HG03139 (cell line): ENCODE results near the gene TMEM147.
"Not testable (repeated sequence)": the region's sequence is repeated elsewhere in the genome, so short reads cannot be mapped to it uniquely, and the experiment has no call there.

Experiments used
- ATAC-seq: cut with Tn5 transposase; IDR thresholded peaks from one replicate; pipeline ENCODE4 v1.9.1; 2021; ENCODE audit not compliant: unreplicated experiment

The TMEM147 gene

DNA sequence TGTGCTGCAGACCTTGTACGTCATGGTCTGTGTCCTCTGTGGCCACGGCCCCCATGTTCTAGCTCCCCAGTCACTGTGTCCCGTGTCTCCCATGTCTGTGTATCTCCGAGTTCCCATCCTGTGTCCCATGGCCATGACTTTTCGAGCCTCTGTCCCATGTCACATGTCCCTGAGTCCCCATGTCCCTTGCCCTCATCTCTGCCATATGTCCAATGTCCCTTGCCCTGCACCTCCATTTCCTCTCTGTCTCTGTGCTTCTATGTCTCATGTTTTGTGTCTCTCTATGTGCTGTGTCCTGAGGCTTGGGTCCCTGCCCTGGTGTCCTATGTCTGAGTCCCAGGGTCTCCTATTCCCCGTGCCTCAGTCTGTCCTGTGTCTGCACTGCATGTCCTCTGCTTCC, 16.0 kb downstream of the TMEM147 start:
- ATAC-seq: no peak

DNA sequence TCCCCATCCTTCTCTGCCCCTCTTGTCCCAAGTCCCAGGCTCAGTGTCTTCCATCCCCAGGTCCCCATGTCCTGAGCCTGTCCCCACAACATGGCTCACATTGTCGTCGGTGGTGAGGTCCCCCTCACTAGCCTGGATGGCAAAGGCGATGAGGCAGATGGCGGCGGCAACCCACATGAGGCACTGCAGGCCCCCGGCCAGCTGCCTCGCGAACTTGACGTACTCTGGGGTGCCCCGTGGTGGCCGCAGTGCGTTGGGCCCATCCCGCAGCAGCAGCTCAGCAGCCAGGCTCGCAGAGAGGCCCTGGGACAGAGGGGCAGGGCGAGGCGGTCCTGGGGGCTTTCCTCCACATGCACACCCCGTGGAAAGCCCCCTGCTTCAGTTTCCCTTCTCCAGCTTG, 16.9 kb downstream of the TMEM147 start:
- no peak for ATAC-seq

DNA sequence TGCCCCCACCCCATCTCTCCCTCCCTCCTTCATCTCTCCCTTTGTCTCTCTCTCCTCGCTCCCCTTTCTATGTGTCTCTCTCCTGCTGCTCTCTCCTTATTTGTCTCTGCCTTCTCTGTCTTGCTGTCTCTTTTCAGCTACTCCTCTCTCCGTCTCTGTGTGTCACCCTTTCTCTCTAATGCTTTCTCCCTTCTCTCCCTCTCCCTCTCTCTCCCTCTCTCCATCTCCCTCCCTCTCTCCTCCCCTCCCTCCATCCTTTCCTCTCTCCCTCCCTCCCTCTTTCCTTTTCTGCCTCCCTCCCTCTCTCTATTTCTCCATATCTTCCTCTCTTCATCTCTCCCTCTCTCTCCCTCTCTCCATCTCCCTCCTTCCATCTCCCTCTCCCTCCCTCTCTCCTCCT, 17.4 kb downstream of the TMEM147 start:
- ATAC-seq: no peak

DNA sequence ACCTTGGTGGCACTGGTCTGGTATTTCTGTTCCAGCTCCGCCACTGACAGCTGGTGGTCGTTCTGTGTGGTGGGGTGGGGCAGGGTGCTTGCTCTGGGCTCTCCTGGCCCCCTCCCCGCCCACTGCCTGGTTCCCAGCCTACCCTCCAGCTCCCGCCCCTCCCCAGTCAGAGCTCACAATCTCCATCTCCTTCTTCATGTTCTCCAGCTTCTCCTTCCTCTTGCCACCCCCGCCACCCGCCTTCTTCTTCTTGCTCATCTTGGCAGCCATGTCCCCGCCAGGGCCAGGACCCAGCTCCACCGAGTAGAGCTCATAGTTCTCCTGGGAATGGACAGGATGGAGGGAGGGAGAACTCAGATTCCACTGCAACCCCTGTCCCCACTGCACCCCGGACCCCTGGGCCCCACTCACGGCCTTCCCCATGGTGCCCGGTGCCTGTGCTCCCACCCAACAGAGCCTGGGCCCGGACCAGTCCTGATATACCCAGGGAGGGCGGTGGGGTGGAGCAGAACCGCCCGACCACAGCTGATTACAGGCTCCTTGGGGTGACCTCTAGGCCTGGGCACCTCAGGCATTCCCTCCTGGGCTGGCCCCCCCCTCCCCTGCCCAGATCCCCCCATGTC, 17.9 kb downstream of the TMEM147 start, which contains the start of gene ATP4A:
TSS of gene ATP4A (minus strand) at position 452 of the 623 bp plus-strand sequence. CDS start at position 423, 29 bp downstream.
- no peak for ATAC-seq

- no peak for ATAC-seq
Observed at GRCh38 chr19:35565016-35565856, 19.8 kb downstream of the TMEM147 start.

- no peak for ATAC-seq
Observed at GRCh38 chr19:35566738-35567137, 21.3 kb downstream of the TMEM147 start.

GRCh38 chr19:35569281-35569781, 23.9 kb downstream of the TMEM147 start:
- ATAC-seq: no peak

DNA sequence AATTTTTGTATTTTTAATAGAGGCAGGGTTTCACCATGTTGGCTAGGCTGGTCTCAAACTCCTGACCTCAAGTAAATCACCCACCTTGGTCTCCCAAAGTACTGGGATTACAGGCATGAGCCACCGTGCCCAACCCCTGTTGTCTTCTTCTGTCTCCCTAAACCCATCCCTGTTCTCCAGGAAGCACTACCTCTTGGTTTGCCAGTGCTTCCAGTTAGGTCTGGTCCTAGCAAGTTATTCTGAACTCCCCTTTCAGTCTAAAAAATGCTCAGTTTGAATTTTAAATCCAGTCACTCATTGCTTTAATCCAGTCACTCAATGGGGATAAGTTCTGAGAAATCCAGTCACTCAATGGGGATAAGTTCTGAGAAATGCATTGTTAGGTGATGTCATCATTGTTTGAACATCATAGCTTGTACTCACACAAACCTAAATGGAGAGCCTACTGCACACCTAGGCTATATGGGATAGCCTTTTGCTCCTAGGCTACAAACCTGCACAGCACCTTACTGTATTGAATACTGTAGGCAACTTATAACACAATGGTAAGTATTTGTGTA, 26.1 kb downstream of the TMEM147 start:
- ATAC-seq: no peak

- no peak for ATAC-seq
Observed at GRCh38 chr19:35577918-35578317, 32.5 kb downstream of the TMEM147 start.

DNA sequence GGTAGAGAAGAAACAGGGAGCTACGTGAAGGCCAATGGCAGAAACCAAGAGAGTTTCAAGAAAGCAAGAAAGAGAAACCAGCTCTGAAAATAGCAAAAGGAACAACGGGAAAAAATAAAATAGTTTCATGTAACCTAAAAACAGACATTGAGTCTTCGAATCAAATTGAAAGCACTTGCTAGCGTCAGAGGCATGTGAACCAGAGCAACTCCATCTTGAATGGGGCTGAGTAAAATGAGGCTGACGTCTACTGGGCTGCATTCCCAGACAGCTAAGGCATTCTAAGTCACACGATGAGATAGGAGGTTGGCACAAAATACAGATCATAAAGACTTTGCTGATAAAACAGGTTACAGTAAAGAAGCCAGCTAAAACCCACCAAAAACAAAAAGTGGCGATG, 33.3 kb downstream of the TMEM147 start:
- ATAC-seq: no peak

DNA sequence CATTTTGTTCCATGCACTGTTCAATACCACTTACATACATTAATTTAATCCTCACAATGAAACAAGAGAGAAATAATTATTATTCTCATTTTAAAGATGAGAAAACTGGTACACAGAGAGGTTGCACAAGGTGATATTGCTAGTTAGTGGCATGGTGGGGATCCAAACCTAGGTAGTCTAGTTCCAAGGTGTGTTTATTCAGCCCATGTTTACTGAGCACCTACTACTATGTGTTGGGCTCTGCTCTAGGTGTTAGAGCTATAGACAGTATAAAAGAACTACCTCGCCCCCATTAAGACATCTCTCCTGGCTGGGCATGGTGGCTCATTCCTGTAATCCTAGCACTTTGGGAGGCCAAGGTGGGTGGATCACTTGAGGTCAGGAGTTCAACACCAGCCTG, 37.3 kb downstream of the TMEM147 start:
- no peak for ATAC-seq

DNA sequence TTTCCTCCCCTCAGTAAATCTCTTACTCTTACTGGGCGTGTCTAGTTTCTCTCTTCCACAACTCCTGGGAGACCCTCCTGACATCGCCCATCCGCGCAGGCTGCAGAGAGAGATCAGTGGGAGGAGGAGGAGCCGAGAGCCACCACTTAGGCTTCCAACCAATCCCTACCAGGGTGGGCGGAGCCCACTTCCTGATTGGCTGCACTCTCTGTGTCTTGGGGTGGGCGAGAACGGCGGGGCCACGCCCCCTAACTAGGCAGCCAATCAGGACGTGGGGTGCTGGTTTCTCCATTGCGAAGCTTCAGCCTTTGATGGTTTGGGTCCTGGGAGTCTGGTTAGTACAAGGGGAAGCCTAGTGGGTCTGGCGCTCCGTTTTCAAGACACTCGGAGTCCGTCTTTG, 40.4 kb downstream of the TMEM147 start, which contains the start of gene PMIS2:
TSS of gene PMIS2 (plus strand) at position 326 of the 400 bp plus-strand sequence. CDS start 87 bp downstream, outside the sequence.
- ATAC-seq: no peak

DNA sequence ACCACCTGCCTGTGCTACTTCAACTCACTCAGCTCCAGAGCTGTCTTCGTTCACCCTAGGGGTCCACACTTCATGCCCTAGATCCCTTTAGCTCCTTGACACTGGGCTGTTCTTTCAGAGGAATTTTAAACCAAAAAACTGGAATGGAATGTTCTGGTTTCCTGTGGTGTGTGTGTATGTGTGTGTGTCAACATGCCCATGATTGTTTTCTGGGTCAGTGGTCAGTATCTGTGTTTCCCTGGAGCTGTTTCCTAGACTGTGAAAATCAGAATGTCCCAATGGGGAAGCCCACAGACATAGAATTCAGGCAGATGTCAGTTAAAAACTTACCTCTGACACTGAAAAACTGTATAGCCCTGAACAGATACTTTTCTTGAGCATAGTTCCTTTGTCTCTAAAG, 41.9 kb downstream of the TMEM147 start:
- no peak for ATAC-seq

DNA sequence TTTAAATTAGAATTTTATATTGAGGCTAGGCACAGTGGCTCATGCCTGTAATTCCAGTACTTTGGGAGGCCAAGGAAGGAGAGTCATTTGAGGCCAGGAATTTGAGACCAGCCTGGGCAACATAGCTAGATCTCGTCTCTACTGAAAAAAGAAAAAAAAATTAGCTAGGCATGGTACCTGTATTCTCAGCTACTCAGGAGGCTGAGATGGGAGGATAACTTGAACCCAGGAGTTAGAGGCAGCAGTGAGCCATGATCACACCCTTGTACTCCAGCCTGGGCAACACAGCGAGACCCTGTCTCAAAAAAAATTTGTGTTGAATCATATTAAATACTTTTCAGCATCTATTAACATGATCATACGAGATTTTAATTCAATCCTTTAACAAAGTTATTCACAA, 45.4 kb downstream of the TMEM147 start:
- no peak for ATAC-seq

DNA sequence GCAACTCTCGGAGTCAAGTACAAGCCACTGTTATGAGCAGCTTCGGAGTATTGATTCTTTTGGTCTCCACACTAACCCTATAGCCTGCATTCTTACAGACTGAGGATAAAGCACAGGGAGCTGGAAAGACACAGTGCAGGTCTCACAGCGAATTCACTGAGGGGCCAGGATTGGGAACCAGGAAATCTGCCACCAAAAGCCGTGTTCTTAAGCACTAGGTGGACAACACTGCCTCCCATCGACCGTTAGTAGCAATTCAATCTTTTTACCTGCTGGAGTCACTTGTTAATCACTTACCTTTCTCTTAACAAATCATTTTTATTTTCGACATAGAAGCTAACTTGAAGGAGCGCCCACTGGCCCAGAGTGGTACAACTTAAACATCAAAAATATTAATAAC, 46.8 kb downstream of the TMEM147 start:
- no peak for ATAC-seq

- not testable (repeated sequence) for ATAC-seq
Observed at GRCh38 chr19:35595026-35595425, 49.6 kb downstream of the TMEM147 start.

- ATAC-seq: no peak
Observed at GRCh38 chr19:35595928-35596327, 50.5 kb downstream of the TMEM147 start.

GRCh38 chr19:35596366-35596999, 51.1 kb downstream of the TMEM147 start:
- no peak for ATAC-seq
